ENCODE measurements around the gene ATP6V1C2.

Gene ATP6V1C2

DNA sequence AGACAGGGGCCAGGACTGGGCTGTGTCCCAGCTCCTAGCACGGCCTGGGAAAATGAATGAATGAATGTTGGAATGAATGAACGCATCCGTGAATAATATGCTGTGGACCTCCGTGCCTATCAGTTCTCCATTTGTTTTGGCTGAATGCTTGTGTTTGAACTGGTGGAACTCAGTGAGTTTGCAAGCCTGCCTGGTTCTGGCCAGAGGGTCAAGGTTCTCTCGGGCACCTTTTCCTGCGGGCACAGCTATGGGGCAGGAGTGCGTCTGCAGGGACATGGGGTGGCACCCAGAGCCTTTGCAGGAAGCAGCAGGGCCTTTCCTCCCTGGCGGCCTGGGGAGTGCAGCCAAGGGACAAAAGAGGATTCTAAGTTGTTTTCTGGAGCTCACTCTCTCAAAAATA, 108.8 kb downstream of the ATP6V1C2 start (continued):
- TF ChIP-seq REST (tag by site-specific recombination; IDR thresholded peaks at IDR 0.05) = no peak
- TF ChIP-seq ZBTB48 (tag by site-specific recombination; IDR thresholded peaks at IDR 0.05) = no peak
- no peak for TF ChIP-seq ZNF280D (tag by site-specific recombination; IDR thresholded peaks at IDR 0.05)
- no peak for TF ChIP-seq ZNF155 (tag by site-specific recombination; IDR thresholded peaks at IDR 0.05)
- TF ChIP-seq ZXDB (tag by site-specific recombination; IDR thresholded peaks at IDR 0.05) = no peak

GRCh38 chr2:10830641-10831399, 109.4 kb downstream of the ATP6V1C2 start:
- no peaks in the 10 kb centered on the region for H3K9me3 ChIP-seq (ENCODE audit: control insufficient read depth, insufficient read depth, low read depth, low read length)
- H3K27ac ChIP-seq (ENCODE audit: extremely low read depth, low read depth, low read length) = no peak overlapping the region
- ChIA-PET CTCF (interaction anchor here (0.5 to 9.5 kb wide), 10 partner anchors 8 to 739 kb away, joined by 3 to 185 read pairs (median 14); a partner anchor contains a TSS), POLR2A (no interaction called here)
- H3K4me1 ChIP-seq (ENCODE audit: control insufficient read depth, insufficient read depth, low read length) = peaks cover 2% of the 10 kb centered on the region; the same call in 1 of the 2 replicates
- no peaks in the 10 kb centered on the region for H3K36me3 ChIP-seq (ENCODE audit: control insufficient read depth in 2 of 2, insufficient read depth in 1 of 2, low read length in 2 of 2)
- no peak overlapping the region for H3K4me3 ChIP-seq (ENCODE audit: low read depth, low read length)
- TF ChIP-seq PRDM2 (tag by site-specific recombination; IDR thresholded peaks at IDR 0.05; ENCODE audit: borderline replicate concordance) (no peak), ZNF677 (tag by site-specific recombination; IDR thresholded peaks at IDR 0.05) (no peak), ZNF416 (tag by site-specific recombination; IDR thresholded peaks at IDR 0.05) (no peak), ZNF660 (tag by site-specific recombination; IDR thresholded peaks at IDR 0.05) (no peak), ZBTB21 (tag by site-specific recombination; IDR thresholded peaks at IDR 0.05) (no peak), ZNF548 (tag by site-specific recombination; IDR thresholded peaks at IDR 0.05) (no peak), ZNF692 (tag by site-specific recombination; IDR thresholded peaks at IDR 0.05) (no peak), ZIC2 (tag by site-specific recombination; IDR thresholded peaks at IDR 0.05) (no peak), IKZF3 (tag by site-specific recombination; IDR thresholded peaks at IDR 0.05) (no peak), ZNF140 (tag by site-specific recombination; IDR thresholded peaks at IDR 0.05) (no peak), WT1 (tag by site-specific recombination; IDR thresholded peaks at IDR 0.05) (no peak), ZEB2 (tag by site-specific recombination; IDR thresholded peaks at IDR 0.05) (no peak)
- TF ChIP-seq, protein P1, sequence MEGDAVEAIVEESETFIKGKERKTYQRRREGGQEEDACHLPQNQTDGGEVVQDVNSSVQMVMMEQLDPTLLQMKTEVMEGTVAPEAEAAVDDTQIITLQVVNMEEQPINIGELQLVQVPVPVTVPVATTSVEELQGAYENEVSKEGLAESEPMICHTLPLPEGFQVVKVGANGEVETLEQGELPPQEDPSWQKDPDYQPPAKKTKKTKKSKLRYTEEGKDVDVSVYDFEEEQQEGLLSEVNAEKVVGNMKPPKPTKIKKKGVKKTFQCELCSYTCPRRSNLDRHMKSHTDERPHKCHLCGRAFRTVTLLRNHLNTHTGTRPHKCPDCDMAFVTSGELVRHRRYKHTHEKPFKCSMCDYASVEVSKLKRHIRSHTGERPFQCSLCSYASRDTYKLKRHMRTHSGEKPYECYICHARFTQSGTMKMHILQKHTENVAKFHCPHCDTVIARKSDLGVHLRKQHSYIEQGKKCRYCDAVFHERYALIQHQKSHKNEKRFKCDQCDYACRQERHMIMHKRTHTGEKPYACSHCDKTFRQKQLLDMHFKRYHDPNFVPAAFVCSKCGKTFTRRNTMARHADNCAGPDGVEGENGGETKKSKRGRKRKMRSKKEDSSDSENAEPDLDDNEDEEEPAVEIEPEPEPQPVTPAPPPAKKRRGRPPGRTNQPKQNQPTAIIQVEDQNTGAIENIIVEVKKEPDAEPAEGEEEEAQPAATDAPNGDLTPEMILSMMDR (tag by site-specific recombination; IDR thresholded peaks at IDR 0.05) = no peak
- TF ChIP-seq, protein P2, sequence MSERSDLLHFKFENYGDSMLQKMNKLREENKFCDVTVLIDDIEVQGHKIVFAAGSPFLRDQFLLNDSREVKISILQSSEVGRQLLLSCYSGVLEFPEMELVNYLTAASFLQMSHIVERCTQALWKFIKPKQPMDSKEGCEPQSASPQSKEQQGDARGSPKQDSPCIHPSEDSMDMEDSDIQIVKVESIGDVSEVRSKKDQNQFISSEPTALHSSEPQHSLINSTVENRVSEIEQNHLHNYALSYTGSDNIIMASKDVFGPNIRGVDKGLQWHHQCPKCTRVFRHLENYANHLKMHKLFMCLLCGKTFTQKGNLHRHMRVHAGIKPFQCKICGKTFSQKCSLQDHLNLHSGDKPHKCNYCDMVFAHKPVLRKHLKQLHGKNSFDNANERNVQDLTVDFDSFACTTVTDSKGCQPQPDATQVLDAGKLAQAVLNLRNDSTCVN (tag by site-specific recombination; optimal IDR thresholded peaks at IDR 0.05) = no peak

Measured in HEK293 (cell line).